Smooth muscle cell of the brain vasculature (primary cell): ENCODE measurements around the gene PEDS1.
"Not testable (repeated sequence)": the region's sequence is repeated elsewhere in the genome, so short reads cannot be mapped to it uniquely, and the experiment has no call there.

Experiments used
- DNase-seq: peaks from one replicate; pipeline ENCODE4 v3.0.0-alpha.2; 2012; ENCODE audit warnings: low read depth, low spot score

The PEDS1 gene

DNA sequence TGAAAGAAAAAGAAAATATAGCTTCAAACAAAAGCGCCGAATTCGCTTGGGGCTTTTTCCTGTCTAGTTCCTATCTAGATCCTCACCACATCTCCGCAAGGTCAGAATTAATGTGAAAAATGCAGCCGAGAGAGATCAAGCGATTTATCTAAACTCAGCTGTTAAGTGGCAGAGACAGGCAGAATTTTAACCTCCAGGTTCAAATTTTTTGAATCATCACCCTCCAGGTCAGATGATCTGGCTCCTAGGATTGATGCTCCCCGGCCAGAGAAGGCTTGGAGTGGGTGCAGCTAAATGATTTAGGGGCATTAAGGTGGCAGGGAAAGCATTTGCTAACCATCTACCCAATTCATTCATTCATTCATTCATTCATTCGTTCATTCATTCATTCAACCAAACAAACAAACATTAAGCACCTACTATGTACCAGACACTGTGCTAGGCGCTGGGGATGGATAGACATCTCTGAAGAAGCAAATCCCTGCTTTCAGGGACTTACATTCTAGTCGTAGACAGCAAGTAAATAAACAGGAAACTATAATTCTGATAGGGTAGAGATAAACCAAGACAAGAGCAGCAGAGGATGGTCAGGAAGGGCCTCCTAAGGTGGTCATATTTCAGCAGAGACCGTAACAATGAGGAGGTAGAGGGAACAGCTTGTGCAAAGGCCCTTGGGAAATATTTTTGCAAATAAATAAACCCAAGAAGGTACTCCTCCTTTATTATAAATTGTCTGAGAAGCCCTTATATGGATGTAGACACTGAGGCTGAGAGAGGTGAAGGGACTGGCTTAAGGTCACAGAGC, 39.9 kb downstream of the PEDS1 start:
- no peak for DNase-seq

DNA sequence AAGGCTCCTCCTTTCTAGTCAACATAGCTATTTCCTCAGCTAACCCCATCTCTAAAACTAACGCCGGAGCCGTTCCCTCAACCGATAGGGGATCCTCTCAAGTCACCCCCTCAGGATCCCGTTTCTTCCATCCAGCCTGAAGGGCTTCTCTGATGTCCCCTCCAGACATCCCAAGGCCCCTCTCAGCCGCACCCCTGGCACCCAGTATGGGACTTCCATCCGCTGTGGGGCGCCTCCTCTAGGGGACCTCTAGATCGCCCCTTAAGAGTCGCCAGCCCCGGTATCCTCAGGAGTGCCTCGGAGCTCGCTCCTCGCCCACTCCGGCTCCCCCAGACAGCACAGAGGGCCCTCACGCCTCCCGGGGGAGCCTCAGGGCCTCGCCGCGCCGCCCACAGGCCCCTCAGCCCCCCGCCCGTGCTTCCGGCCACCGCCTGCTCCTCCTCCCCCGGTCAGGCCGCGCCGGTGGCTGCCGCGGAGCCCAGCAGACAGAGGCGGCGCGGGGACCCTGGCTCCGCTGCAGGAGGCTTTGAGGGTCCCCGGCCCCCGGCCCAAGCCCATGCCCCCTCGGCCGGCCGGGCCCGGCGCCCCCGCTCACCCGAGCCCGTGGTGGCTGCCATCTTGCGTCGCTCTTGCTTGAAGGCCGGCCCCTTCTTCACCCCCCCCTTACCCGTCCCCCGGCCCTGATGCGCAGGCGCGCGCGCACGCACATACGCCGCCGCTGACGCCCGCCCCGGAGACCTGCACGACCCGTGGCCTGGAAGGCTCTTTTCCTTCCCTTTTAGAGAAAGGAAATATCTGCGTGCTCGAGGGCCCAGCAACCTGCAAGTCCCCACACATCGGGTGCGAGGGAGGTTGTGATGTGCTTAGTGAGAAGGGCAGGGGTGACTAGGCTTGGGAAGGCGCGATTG, 40.8 kb downstream of the PEDS1 start, which contains the start of gene UBE2V1:
Gene UBE2V1 (minus strand): TSS at position 639 of the 908 bp plus-strand sequence. CDS start 22 bp downstream, at position 617.
- DNase-seq = peak; percentile 74

DNA sequence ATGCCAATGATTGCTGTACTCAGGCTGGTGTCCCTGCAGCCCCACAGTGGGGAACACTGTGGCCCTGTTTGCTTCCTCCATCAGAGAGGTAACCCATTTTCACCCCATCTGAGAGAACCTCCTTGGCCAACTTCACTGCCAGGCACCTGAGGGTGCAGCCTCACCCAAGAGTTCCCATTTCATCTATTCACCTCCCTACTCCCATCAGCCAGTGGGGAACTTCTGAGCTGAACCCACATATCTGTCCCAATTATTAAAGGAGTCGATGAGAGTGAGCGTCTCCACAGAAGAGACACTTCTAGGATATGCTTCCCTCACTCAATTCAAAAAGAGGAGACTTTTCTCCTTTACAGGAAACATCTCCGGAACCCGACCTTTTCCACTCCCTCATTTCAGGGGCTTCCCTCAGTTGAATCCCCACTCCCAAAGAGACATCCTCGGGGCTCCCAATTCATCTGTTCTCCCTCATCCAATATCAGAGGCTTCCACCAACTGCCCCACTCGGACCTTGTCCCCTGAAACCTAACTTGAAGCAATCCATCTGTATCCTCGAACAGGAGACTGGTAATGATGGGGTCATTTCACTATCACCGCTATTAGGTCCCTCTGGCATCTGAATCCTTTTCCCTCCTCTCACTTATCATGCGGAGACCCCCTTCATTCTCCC, 41.6 kb downstream of the PEDS1 start:
- DNase-seq = no peak

DNA sequence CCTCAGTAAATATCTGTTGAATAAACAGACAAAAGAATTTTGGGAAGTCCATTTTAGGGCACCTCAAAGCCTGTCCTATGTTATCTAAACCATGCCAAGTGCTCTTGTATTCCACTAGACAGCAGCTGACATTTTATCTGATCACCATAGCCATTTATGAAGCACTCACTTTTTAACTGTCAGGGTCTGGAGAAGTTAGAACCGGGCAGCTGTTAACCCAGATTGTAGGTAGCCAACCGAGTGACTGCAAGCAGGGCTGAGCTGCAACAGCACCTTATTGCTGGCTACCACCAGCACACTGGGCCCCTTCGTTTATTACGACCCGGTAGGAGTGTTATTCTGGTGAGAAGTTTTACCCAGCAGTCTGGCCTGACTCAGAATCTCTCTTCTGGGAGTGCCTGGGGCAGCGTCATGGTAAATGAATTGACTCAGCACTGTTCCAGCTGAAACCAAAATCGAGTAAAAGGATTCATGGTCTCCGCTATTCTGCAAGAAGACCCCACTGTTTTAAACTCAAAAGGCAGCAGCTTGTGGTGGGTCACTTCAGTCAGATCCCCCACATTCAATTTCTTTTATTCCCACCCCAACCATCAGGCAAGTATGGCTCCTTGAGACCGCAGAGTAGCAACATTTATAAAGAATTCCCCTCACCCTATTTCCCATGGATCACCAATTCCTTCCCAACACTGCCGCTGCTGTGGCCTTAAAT, 42.2 kb downstream of the PEDS1 start:
- DNase-seq = no peak

DNA sequence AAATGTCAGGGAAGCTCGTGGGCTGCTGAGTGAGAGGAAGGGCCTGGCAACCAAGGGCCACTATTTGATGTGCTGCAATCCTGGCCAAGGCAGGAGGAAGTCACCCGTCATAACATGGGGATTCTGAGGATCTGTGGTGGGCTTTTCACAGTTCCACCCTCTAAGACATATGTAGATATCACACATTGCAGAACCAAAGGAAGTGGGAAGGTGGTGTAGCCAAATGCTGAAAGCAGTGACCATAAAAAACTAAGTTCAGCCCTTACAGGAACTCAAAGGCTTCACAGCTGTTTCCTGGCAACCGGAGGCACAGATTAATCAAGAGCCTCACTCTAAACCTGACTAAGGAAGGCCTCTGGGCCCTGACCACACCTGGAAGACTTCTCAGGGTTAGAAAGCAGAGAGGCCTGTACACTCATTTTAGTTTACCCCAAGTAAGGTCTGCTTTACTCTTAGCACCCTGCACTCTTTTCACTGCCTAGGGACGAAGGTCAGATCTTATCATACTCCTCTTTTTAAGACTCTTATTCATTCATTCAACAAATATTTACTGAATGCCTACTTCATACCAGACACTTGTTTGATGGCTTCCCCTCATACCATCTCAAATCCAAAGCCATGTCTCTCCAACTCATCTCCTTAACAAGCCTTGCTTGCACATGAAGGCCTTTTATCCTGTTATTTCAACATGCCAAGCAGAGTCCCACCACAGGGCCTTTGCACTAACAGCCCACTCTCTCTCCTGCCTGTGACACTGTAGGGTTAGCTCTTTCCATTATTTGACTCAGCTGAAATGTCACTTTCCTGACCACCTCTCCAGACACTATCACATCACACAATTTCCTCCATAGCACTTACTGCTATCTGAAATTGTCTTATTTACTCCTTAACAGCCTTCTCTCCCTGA, 43.1 kb downstream of the PEDS1 start:
- no peak for DNase-seq

DNA sequence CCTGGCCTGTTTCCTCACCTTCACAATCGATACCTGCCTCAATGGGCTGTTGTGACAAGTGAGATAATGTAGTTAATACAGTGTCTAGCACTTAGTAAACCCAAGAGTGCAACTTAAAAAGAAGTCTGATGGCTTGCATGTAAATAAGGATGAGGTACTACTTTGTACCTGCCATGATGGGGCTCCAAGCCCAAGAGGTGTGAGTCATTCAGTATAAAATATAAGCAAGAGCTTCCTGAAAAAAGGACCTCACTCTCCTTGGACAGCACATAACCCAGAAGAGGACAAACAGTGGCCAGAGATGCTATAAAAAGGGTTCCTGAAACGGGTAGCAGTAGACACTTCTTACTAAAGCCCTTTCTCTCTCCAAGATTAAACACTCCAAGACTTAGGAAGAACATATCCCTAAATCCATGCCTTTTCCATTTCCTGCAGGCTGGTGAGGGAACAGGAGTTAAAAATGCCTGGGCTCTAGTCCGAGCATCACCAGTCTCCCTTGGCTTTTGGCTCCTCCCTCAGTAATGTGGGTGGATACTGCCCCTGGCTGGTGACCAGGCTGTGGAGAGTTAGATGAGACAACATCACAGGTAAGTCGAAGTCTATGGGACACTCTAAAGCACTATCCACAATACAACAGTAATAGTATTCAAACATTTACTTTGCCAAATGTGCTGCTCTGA, 44.8 kb downstream of the PEDS1 start:
- no peak for DNase-seq

DNA sequence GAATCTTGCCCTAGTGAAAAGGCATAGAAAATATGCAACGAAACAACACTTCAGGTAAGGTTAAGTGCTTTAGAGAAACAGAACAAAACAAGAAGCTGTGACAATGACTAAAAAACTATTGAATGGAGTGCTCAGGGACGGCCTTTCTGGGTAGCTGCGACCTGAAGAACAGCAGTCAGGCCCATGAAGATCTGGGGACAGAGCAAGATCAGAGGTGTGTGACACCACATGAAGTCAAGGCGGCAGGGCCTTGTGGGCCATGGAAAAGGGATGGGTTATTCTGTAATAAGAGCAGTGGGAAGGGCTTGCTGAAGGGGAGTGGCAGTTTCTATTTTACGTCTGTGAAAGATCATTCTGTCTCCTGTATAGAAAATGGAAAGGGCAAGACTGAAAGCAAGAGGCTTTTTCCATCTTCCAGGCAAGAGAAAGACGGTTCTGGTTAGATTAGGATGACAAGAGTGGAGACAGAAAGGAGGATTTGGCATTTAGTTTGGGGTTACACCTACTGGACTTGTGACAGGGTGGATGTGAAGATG, 45.7 kb downstream of the PEDS1 start:
- no peak for DNase-seq

DNA sequence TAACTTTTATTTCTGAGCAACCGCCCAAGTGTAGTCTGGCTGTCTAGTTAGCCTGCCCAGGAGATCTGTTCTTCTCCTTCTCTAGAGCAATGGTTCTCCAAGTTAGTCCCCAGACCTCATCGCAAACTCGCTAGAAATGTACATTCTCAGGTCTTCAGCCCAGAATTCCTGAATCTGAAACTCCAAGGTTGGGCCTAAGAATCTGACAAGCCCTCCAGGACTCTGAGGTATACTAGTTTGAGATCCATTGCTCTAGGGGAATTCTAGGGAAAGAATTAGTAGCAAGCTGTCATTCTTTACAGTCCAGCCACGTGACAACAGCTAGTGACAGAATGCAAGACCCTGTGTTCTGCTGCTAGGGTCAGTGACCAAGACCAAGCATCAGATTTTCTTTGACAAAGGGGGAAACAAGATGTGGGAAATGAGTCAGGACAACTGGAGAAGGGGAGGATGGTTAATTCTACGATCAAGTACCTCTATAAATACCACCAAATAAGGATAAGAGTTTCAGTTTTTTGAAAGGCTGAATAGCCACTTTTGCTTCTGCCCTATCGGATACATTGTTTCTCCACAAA, 46.4 kb downstream of the PEDS1 start:
- DNase-seq = no peak

DNA sequence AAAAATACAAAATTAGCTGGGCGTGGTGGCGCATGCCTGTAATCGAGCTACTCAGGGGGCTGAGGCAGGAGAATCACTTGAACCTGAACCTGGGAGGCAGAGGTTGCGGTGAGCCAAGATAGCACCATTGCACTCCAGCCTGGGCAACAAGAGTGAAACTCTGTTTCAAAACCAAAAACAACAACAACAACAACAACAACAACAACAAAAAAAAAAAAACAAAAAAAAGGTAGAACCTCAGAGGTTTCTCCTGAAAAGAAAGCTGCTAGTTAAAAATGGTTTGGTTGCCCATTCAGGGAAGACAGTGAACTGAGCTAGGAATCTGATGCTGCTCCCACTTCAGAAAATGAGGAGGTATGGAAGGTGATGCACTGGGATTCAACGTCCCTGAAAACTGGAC, 46.9 kb downstream of the PEDS1 start:
- DNase-seq = not testable (repeated sequence)
